Psoas muscle (tissue), 8 donors: ENCODE data around the gene KLK6. TPM values are rescaled to one million over a fixed set of nuclear protein-coding genes. Genes with fewer than 3 reads are reported as not detected.

ENCODE experiments used
- ATAC-seq, 4 donors: fragments of 200-7000 bp; cut with Tn5 transposase; one replicate each; pipeline ENCODE4 v1.9.1; 2020; ENCODE audit warnings: moderate library complexity in 3 of 4, mild to moderate bottlenecking in 2 of 4
- DNase-seq, 2 donors: peaks; one replicate each; pipeline ENCODE4 v3.0.0-alpha.2; 2020
- H3K27ac ChIP-seq: fragments of 200-600 bp; one replicate; pipeline ENCODE4 v1.8.0; 2022
- H3K27me3 ChIP-seq, 3 donors: fragments of 200-600 bp in 1 of 3; one replicate each; pipeline versions ENCODE4 v1.6.1 to v1.8.0; 2013 to 2022; ENCODE audit warnings: low read length in 2 of 3, mild to moderate bottlenecking in 2 of 3, moderate library complexity in 1 of 3; ENCODE audit not compliant: insufficient read depth in 3 of 3
- H3K36me3 ChIP-seq, 2 donors: fragments of 200-600 bp in 1 of 2; one replicate each; pipeline versions ENCODE4 v1.6.1 to v1.8.0; 2013 to 2022; ENCODE audit warnings: low read depth in 1 of 2, mild to moderate bottlenecking in 1 of 2, moderate library complexity in 1 of 2; ENCODE audit not compliant: insufficient read depth in 1 of 2
- H3K4me1 ChIP-seq: fragments of 200-600 bp; one replicate; pipeline ENCODE4 v1.8.0; 2022
- H3K4me3 ChIP-seq: fragments of 200-600 bp; one replicate; pipeline ENCODE4 v1.8.0; 2022; ENCODE audit warnings: mild to moderate bottlenecking
- H3K9me3 ChIP-seq: fragments of 200-600 bp; one replicate; pipeline ENCODE4 v1.8.0; 2022
- CTCF ChIP-seq: fragments of 200-600 bp; IDR thresholded peaks from one replicate; pipeline ENCODE4 v1.8.0; 2022; ENCODE audit warnings: antibody characterized with exemption
- WGBS, 3 donors: extraction: QIAGEN DNeasy Blood & Tissue Kit; methylation state at CpG; one replicate each; pipeline versions ENCODE4 v1.1.6 to v1.1.7; 2013; 5-methylcytosine and 5-hydroxymethylcytosine counted together
- intact Hi-C, 2 donors: fragments of 100-400 bp; cut with DNase I; formaldehyde crosslinking; loops; one replicate each; pipeline versions ENCODE4 v1.11.0 to v1.14.2; 2022
- polyA plus RNA-seq, 3 donors: library from polyadenylated mRNA; stranded (reverse); fragments of 200-250 nt; gene quantifications; one replicate each; pipeline ENCODE4 v1.2.3, GENCODE V29; 2013
- total RNA-seq, 4 donors: library from RNA; stranded (reverse); fragmentation: NEBNext Ultra II Directional in 2 of 4; extraction: Animal tissue kit (Norgen Biotek cat#: 25700) in 2 of 4; gene quantifications; one replicate each; pipeline versions ENCODE4 v1.2.1 to v1.2.4, GENCODE V29; 2021 to 2023
- donor health status: healthy with polysubstance abuse.
- donor health status: DM: no; HTN: no; CAD: no; lungs with moderate emphysema.
- donor health status: Bipolar disorder and iron deficiency.
- donor health status: healthy.
- donor health status: DM: yes; HTN: yes; CAD: no.
- donor health status: DM: no; HTN: no; CAD: no.
- donor health status: DM: no; HTN: no; CAD: no.
- donor health status: DM: yes; HTN: yes; CAD: no.

KLK6 gene
- total and polyA plus RNA-seq, 7 donors = 0.04 TPM; not detected in 6

DNA sequence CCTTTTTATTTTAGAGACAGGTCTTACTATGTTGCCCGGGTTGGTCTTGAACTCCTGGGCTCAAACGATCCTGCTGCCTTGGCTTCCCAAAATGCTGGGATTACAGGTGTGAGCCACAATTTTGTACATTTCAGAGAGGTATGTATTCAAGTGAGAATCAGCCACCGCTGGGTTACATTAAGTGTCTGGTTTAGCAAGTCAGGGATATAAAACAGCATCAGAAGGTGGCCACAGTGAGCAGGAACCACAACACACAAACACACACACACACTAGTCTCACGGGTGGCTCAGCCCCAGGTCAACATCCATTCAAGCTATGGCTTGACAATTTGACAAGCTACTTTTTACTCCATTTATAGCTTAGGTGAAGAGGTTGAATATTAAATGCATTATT lies 36.7 kb downstream of the KLK6 start:
- H3K36me3 ChIP-seq = no peaks in the 10 kb centered on the region
- no peaks in the 10 kb centered on the region for H3K4me1 ChIP-seq
- no peak overlapping the region for H3K4me3 ChIP-seq
- intact Hi-C loops = no loop called here
- no peak overlapping the region for H3K27ac ChIP-seq
- H3K9me3 ChIP-seq = no peaks in the 10 kb centered on the region
- no peak for TF ChIP-seq CTCF
- peaks cover 0 to 18% (median 3%) of the 10 kb centered on the region in 3 donors for H3K27me3 ChIP-seq
- DNase-seq (no peak), ATAC-seq (no peak)
- WGBS, 3 donors = 67 to 69% (median 68%) methylated on average over 4 of the region's 4 CpGs

DNA sequence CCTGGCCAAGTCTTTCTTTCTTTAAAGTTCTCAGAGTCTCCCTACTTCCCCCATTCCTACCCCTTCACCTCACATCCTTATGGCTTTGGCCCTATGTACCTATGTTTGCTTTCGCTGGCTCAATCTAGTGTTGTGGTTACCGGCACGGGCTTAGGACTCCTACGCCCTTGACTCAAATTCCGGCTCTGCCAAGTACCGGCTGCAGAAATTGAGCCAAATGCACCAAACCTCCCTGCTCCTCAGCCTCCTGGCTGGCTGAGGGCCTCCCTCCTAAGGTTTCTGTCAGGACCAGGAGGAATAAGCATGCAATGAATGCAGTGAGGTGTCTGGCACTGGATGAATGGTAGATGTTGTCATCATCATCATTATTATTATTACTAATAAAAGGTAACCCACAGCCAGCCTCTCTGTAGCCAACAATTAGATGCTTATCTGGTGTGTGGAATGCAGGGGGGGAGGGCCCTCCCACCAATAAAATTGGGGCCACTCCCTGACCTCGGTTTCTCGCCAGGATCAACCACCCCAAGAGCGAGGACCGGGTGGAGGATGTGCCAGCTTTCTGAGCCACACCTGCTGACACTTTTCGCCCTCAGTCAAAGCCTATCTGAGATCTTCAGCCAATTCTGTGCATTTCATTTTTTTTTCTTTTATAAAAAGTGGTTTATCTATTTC lies 37.2 kb downstream of the KLK6 start:
- Histone ChIP-seq H3K9me3 (no peaks in the 10 kb centered on the region), H3K36me3 (no peaks in the 10 kb centered on the region), H3K27me3 (peaks cover 0 to 18% (median 3%) of the 10 kb centered on the region in 3 donors), H3K4me3 (no peak overlapping the region), H3K4me1 (no peaks in the 10 kb centered on the region), H3K27ac (no peak overlapping the region)
- intact Hi-C loops = no loop called here
- DNase-seq = no peak
- no peak for ATAC-seq
- no peak for TF ChIP-seq CTCF
- WGBS, 3 donors = 69 to 80% (median 69%) methylated on average over 11 of the region's 11 CpGs

DNA sequence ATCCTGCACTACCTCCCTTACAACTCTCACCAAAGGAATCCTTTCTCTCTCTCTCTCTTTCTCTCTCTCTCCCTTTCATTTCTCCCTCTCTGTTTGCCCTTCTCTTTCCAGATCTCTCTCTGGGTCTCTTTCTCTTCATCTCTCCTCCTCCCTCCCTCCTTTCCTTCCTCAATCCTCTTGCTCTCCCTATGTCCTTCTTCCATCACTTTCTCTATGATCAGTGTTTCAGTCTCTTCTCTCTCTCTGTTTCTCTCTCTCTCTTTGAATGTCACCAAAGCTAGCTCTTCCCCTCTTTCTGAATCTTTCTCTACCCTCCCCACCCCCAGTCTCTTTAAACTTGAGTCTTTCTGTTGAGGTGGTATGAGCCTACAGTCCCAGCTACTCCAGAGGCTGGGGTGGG lies 38.4 kb downstream of the KLK6 start:
- Histone ChIP-seq H3K27me3 (peaks cover 0 to 18% (median 3%) of the 10 kb centered on the region in 3 donors), H3K27ac (no peak overlapping the region), H3K36me3 (no peaks in the 10 kb centered on the region), H3K4me3 (no peak overlapping the region), H3K4me1 (no peaks in the 10 kb centered on the region), H3K9me3 (no peaks in the 10 kb centered on the region)
- TF ChIP-seq CTCF = no peak
- DNase-seq = no peak
- ATAC-seq = no peak
- intact Hi-C loops = no loop called here

DNA sequence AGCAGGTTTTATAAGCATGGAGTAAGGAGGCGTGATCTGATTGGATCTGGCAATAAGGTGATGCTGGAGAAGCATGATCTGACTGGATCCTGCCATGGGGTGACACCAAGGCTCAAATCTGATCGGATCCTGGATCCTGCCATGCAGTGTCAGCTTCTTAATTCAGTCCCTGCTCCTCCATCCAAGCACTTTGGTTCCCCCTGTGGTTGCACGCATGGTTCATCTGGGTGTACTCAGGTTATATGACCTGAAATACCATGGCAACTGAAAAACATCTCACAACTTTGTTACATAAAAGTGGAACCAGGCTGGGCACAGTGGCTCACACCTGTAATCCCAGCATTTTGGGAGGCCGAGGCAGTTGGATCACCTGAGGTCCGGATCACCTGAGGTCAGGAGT lies 40.6 kb downstream of the KLK6 start:
- ATAC-seq (no peak), DNase-seq (no peak)
- Histone ChIP-seq H3K9me3 (no peaks in the 10 kb centered on the region), H3K4me1 (no peaks in the 10 kb centered on the region), H3K36me3 (no peaks in the 10 kb centered on the region), H3K27ac (no peak overlapping the region), H3K27me3 (peaks cover 0 to 18% (median 3%) of the 10 kb centered on the region in 3 donors), H3K4me3 (no peak overlapping the region)
- TF ChIP-seq CTCF = no peak
- intact Hi-C loops = no loop called here
- WGBS, 3 donors = 71 to 86% (median 77%) methylated on average over 5 of the region's 5 CpGs

GRCh38 chr19:50926144-50926543 lies 43.2 kb downstream of the KLK6 start:
- Histone ChIP-seq H3K4me1 (no peaks in the 10 kb centered on the region), H3K27ac (no peak overlapping the region), H3K9me3 (no peaks in the 10 kb centered on the region), H3K36me3 (no peaks in the 10 kb centered on the region), H3K4me3 (no peak overlapping the region), H3K27me3 (peaks cover 0 to 13% (median 6%) of the 10 kb centered on the region in 3 donors)
- intact Hi-C loops = no loop called here
- TF ChIP-seq CTCF = no peak
- WGBS, 3 donors = 76 to 83% (median 78%) methylated on average over 11 of the region's 11 CpGs
- ATAC-seq (no peak), DNase-seq (no peak)
